HL-60 (cell line): ENCODE measurements around the gene FAU.

Experiments used
- DNase-seq, 2 experiments: peaks; one replicate each; pipeline ENCODE4 v3.0.0-alpha.2; 2010 to 2020; ENCODE audit warnings: low read depth in 1 of 2, low spot score in 1 of 2
- H3K27ac ChIP-seq: fragments of 250-450 bp; sonication (Bioruptor Pico); replicated peaks from 2 replicates; pipeline ENCODE4 v1.5.1; 2020; ENCODE audit warnings: mild to moderate bottlenecking, moderate library complexity
- H3K27me3 ChIP-seq: fragments of 250-450 bp; sonication (Bioruptor Pico); 2 replicates; pipeline ENCODE4 v1.5.1; 2021; ENCODE audit warnings: mild to moderate bottlenecking, moderate library complexity; ENCODE audit not compliant: insufficient read depth, poor library complexity, severe bottlenecking
- H3K4me3 ChIP-seq: replicated peaks from 2 replicates; pipeline ENCODE4 v1.5.1; 2011; ENCODE audit warnings: mild to moderate bottlenecking, control low read depth, low read length; ENCODE audit not compliant: insufficient read depth
- CTCF ChIP-seq: IDR thresholded peaks from one replicate; pipeline ENCODE4 v1.5.1; 2011; ENCODE audit warnings: low read length, control low read depth, inconsistent platforms; ENCODE audit not compliant: insufficient read depth
- GABPA ChIP-seq: IDR thresholded peaks from 2 replicates; pipeline ENCODE4 v1.6.1; 2012; ENCODE audit warnings: low read depth
- POLR2AphosphoS5 ChIP-seq: IDR thresholded peaks from 2 replicates; pipeline ENCODE4 v1.6.1; 2012; ENCODE audit warnings: low read depth
- REST ChIP-seq: IDR thresholded peaks from 2 replicates; pipeline ENCODE4 v1.6.1; 2012; ENCODE audit warnings: low read depth; ENCODE audit not compliant: insufficient replicate concordance
- SPI1 ChIP-seq: IDR thresholded peaks from 2 replicates; pipeline ENCODE4 v1.6.1; 2012; ENCODE audit warnings: low read depth, mild to moderate bottlenecking, borderline replicate concordance

The FAU gene

GRCh38 chr11:65107751-65108468 is 14.0 kb downstream of the FAU start:
- H3K27ac ChIP-seq = no peak overlapping the region
- H3K4me3 ChIP-seq = no peak overlapping the region
- DNase-seq = no peak
- no peaks in the 10 kb centered on the region for H3K27me3 ChIP-seq
- TF ChIP-seq GABPA (no peak), SPI1 (no peak), REST (no peak), CTCF (no peak)

GRCh38 chr11:65107078-65107477 is 14.9 kb downstream of the FAU start:
- Histone ChIP-seq H3K4me3 (no peak overlapping the region), H3K27me3 (no peaks in the 10 kb centered on the region), H3K27ac (no peak overlapping the region)
- TF ChIP-seq SPI1 (no peak), GABPA (no peak), REST (no peak), CTCF (no peak), POLR2AphosphoS5 (no peak)
- no peak for DNase-seq

- Histone ChIP-seq H3K27ac (no peak overlapping the region), H3K4me3 (no peak overlapping the region), H3K27me3 (no peaks in the 10 kb centered on the region)
- no peak for TF ChIP-seq POLR2AphosphoS5
- TF ChIP-seq REST = no peak
- no peak for TF ChIP-seq SPI1
- TF ChIP-seq GABPA = no peak
- no peak for TF ChIP-seq CTCF
- DNase-seq = no peak
These were observed 17.3 kb downstream of the FAU start for GRCh38 chr11:65104628-65105027.
